Vagina (tissue), 2 donors: ENCODE measurements around the gene PLA2G2D. TPM values are rescaled to one million over a fixed set of nuclear protein-coding genes. Genes with fewer than 3 reads are reported as not detected.

Experiments used
- DNase-seq, 2 donors: peaks; one replicate each; pipeline ENCODE4 v3.0.0-alpha.2; 2017; ENCODE audit errors: extremely low spot score in 2 of 2
- H3K27ac ChIP-seq: fragments of 200-600 bp; sonication (generic); one replicate; pipeline ENCODE4 v1.5.1; 2019
- H3K27me3 ChIP-seq: fragments of 200-600 bp; sonication (generic); one replicate; pipeline ENCODE4 v1.5.1; 2019
- H3K36me3 ChIP-seq, 2 donors: fragments of 200-600 bp; sonication (generic); one replicate each; pipeline ENCODE4 v1.5.1; 2017 to 2019
- H3K4me1 ChIP-seq: fragments of 200-600 bp; sonication (generic); one replicate; pipeline ENCODE4 v1.5.1; 2019
- H3K4me3 ChIP-seq, 2 donors: fragments of 200-600 bp; sonication (generic); 1 replicate in 1 of 2; 2 replicates in 1 of 2; pipeline ENCODE4 v1.5.1; 2016 to 2019
- H3K9me3 ChIP-seq: fragments of 200-600 bp; sonication (generic); one replicate; pipeline ENCODE4 v1.5.1; 2019
- POLR2A ChIP-seq, 2 donors: fragments of 450-650 bp; IDR thresholded peaks; one replicate each; pipeline ENCODE4 v1.6.1; 2017; ENCODE audit warnings: antibody characterized with exemption in 2 of 2, mild to moderate bottlenecking in 2 of 2, moderate library complexity in 2 of 2
- POLR2AphosphoS5 ChIP-seq, 2 donors: sonication (generic); formaldehyde crosslinking; IDR thresholded peaks; one replicate each; pipeline ENCODE4 v1.9.0; 2017; ENCODE audit warnings: antibody characterized with exemption in 2 of 2, mild to moderate bottlenecking in 2 of 2, low read depth in 1 of 2; ENCODE audit not compliant: insufficient read depth in 1 of 2
- intact Hi-C: fragments of 100-400 bp; cut with DNase I; formaldehyde crosslinking; loops from one replicate; pipeline ENCODE4 v1.15.1; 2023
- total RNA-seq: library from RNA; depleted of rRNA; stranded (reverse); fragments of >200 nt; gene quantifications from one replicate; pipeline ENCODE4 v1.2.3, GENCODE V29; 2016
- TF ChIP-seq, protein P1 (sequence below), 3 experiments: fragments of 450-650 bp in 2 of 3; fragments of 200-600 bp in 1 of 3; sonication (generic) in 1 of 3; IDR thresholded peaks; one replicate each; pipeline ENCODE4 v1.5.1; 2017 to 2019; ENCODE audit warnings: antibody characterized with exemption in 3 of 3, mild to moderate bottlenecking in 2 of 3, moderate library complexity in 2 of 3

Gene PLA2G2D, protein sequence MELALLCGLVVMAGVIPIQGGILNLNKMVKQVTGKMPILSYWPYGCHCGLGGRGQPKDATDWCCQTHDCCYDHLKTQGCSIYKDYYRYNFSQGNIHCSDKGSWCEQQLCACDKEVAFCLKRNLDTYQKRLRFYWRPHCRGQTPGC
- total RNA-seq: not detected

DNA sequence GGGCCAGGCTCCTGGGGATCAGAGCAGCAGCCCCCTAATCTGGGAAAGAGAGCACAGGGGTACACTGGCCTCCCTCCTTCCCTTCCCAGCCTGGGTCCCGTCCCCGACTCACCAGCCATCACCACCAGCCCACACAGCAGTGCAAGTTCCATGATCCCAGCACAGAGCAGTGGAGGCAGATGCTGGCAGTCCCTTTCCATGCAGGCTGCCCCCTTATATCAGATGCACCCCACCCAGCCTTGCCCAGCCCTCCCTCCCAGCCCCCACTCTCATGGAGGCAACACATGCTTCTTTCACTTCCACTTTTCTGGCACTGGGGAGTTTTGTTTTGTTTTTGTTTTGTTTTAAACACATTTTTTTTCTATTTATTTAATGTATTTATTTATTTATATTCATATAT, at the start of gene PLA2G2D:
TSS of gene PLA2G2D (minus strand) at position 190 of the 400 bp plus-strand sequence. CDS start at position 152, 38 bp downstream.
- no peak within 1 kb of the TSS for H3K27ac ChIP-seq
- H3K27me3 ChIP-seq: no peaks in the 10 kb centered on the region
- H3K9me3 ChIP-seq: no peaks in the 10 kb centered on the region
- peaks cover 2% of the 10 kb centered on the region for H3K4me1 ChIP-seq
- intact Hi-C loops: no loop called here
- H3K36me3 ChIP-seq: no peaks in the 10 kb centered on the region
- TF ChIP-seq POLR2AphosphoS5 (IDR thresholded peaks at IDR 0.05; ENCODE audit: insufficient read depth in 1 of 2, low read depth in 1 of 2) (no peak), POLR2A (IDR thresholded peaks at IDR 0.05) (no peak)
- TF ChIP-seq, protein P1, sequence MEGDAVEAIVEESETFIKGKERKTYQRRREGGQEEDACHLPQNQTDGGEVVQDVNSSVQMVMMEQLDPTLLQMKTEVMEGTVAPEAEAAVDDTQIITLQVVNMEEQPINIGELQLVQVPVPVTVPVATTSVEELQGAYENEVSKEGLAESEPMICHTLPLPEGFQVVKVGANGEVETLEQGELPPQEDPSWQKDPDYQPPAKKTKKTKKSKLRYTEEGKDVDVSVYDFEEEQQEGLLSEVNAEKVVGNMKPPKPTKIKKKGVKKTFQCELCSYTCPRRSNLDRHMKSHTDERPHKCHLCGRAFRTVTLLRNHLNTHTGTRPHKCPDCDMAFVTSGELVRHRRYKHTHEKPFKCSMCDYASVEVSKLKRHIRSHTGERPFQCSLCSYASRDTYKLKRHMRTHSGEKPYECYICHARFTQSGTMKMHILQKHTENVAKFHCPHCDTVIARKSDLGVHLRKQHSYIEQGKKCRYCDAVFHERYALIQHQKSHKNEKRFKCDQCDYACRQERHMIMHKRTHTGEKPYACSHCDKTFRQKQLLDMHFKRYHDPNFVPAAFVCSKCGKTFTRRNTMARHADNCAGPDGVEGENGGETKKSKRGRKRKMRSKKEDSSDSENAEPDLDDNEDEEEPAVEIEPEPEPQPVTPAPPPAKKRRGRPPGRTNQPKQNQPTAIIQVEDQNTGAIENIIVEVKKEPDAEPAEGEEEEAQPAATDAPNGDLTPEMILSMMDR (IDR thresholded peaks at IDR 0.05): no peak
- no peak within 1 kb of the TSS for H3K4me3 ChIP-seq
- no peak for DNase-seq

DNA sequence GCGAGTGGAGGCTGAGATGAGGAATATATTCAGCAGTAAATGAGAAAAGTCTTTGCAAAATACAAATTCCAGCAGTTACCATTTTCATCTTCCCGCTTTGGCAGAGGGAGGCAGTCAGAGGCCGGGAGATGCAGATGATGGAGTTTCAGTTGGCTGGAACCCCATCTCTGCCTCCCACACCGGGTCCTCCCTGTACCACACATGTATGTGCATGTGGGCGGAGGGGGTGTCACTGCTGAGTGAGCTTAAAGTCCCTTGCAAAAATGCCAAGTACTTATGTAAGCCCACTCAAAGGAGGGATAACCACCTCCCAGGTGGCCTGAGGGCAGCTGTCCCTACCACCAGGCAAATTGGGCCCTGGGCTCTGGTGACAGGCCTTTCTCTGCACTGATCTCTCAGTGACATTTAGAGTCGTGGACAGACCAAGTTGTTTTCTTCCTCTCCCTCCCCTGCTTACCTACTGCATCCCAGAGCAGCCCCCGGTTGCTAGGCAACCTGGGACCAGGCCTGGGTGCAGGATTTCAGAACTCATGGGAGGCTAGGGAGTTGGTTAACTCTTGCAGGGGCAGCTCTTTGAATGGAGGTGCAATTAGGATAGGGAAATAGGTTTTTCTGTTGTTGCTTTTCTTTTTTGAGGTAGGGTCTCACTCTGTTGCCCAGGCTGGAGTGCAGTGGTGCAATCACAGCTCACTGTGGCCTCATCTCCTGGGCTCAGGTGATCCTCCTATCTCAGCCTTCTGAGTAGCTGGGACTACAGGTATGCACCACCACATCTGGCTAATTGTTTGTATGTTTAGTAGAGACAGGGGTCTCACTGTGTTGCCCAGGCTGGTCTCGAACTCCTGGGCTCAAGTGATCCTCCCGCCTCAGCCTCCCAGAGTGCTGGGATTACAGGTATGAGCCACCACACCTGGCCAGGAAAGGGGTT, 49.5 kb upstream of the PLA2G2D start:
- H3K4me3 ChIP-seq: no peak overlapping the region
- no peaks in the 10 kb centered on the region for H3K36me3 ChIP-seq
- no peaks in the 10 kb centered on the region for H3K27me3 ChIP-seq
- H3K4me1 ChIP-seq: no peaks in the 10 kb centered on the region
- no peak for DNase-seq
- H3K9me3 ChIP-seq: no peaks in the 10 kb centered on the region
- no peak overlapping the region for H3K27ac ChIP-seq
- TF ChIP-seq POLR2A (IDR thresholded peaks at IDR 0.05) (no peak), POLR2AphosphoS5 (IDR thresholded peaks at IDR 0.05; ENCODE audit: insufficient read depth in 1 of 2, low read depth in 1 of 2) (no peak)
- TF ChIP-seq, protein P1 (IDR thresholded peaks at IDR 0.05): no peak
- intact Hi-C loops: no loop called here

DNA sequence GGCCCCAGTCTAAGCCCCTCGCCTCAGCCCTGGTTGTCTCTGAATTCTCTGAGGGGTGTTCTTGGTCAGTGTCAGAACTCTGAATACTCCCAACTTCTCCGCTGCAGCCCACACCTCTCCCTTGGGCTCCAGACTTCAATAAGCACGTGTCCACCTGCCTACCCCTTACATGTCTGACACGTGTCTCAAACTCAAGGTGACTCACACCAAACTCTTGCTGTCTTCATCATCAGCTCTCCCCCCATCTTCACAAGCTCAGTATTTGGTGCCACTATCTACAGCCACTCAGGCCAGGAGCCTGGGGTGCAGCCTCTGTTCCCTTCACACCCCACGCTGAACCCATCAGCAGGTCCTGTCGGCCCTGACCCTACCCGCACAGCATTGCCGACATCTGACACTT, 47.8 kb upstream of the PLA2G2D start:
- intact Hi-C loops: no loop called here
- TF ChIP-seq POLR2AphosphoS5 (IDR thresholded peaks at IDR 0.05; ENCODE audit: insufficient read depth in 1 of 2, low read depth in 1 of 2): no peak
- TF ChIP-seq, protein P1 (IDR thresholded peaks at IDR 0.05): no peak
- TF ChIP-seq POLR2A (IDR thresholded peaks at IDR 0.05): no peak

DNA sequence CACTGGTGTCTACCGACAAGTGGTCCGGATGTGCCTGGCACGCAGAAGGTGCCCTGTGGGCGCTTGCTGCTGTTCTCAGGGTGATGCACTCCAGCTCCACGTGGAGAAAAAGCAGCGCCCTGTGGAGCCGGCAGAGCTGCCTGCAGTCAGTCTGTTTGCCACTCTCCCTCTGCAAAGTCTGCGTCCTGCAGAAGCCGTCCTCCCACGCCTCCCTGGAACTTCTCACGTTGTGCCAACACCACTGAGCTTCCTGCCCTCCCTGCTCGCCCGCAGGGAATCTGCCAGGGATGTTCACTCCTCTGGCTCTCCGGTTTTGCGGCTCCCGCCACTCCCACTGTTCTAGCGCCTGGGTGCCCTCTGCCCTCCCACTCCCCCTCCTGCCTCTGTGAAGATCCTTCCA, 46.7 kb upstream of the PLA2G2D start:
- Histone ChIP-seq H3K36me3 (no peaks in the 10 kb centered on the region), H3K4me1 (no peaks in the 10 kb centered on the region), H3K27me3 (no peaks in the 10 kb centered on the region), H3K27ac (no peak overlapping the region), H3K4me3 (no peak overlapping the region), H3K9me3 (no peaks in the 10 kb centered on the region)
- intact Hi-C loops: no loop called here
- no peak for DNase-seq
- TF ChIP-seq POLR2A (IDR thresholded peaks at IDR 0.05) (no peak), POLR2AphosphoS5 (IDR thresholded peaks at IDR 0.05; ENCODE audit: insufficient read depth in 1 of 2, low read depth in 1 of 2) (no peak)
- TF ChIP-seq, protein P1 (IDR thresholded peaks at IDR 0.05): no peak

More for the DNA sequence above, 47.8 kb upstream of the PLA2G2D start:
- H3K4me3 ChIP-seq: no peak overlapping the region
- no peaks in the 10 kb centered on the region for H3K9me3 ChIP-seq
- H3K27me3 ChIP-seq: no peaks in the 10 kb centered on the region
- no peak for DNase-seq
- H3K4me1 ChIP-seq: no peaks in the 10 kb centered on the region
- H3K27ac ChIP-seq: no peak overlapping the region
- H3K36me3 ChIP-seq: no peaks in the 10 kb centered on the region

DNA sequence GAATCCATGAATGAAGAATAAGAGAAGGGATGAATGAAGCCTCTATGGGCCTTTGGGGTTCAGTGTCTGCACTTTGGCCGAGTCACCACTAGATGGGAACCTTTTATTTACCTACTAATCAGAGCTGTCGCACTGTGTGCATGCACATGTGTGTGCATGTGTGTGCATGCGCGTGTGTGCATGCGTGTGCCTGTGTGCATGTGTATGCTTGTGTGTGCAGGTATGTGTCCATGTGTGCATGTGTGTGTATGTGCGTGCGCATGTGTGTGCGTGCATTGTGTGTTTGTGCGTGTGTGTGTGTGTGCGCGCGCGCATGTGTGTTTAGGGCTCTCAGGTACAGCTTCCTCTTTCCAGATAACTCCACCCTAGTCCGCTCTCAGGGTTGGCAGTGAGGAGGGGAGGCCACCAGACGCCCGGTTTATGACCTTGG, 46.2 kb upstream of the PLA2G2D start:
- no peak overlapping the region for H3K4me3 ChIP-seq
- no peak for DNase-seq
- no peaks in the 10 kb centered on the region for H3K36me3 ChIP-seq
- no peaks in the 10 kb centered on the region for H3K27me3 ChIP-seq
- H3K4me1 ChIP-seq: no peaks in the 10 kb centered on the region
- intact Hi-C loops: no loop called here
- H3K27ac ChIP-seq: no peak overlapping the region
- TF ChIP-seq POLR2AphosphoS5 (IDR thresholded peaks at IDR 0.05; ENCODE audit: insufficient read depth in 1 of 2, low read depth in 1 of 2) (no peak), POLR2A (IDR thresholded peaks at IDR 0.05) (no peak)
- TF ChIP-seq, protein P1 (IDR thresholded peaks at IDR 0.05): no peak
- H3K9me3 ChIP-seq: peaks cover 4% of the 10 kb centered on the region
